ENCODE measurements around the gene LPCAT1.

- no peak for TF ChIP-seq EZH2 (IDR thresholded peaks at IDR 0.05; ENCODE audit: borderline replicate concordance, control insufficient read depth, low read depth, low read length)
- TF ChIP-seq ZBTB4 (CRISPR knock-in tag; IDR thresholded peaks at IDR 0.05): no peak
- no peak for TF ChIP-seq ZBTB11 (CRISPR knock-in tag; IDR thresholded peaks at IDR 0.05)
- TF ChIP-seq, protein P1, sequence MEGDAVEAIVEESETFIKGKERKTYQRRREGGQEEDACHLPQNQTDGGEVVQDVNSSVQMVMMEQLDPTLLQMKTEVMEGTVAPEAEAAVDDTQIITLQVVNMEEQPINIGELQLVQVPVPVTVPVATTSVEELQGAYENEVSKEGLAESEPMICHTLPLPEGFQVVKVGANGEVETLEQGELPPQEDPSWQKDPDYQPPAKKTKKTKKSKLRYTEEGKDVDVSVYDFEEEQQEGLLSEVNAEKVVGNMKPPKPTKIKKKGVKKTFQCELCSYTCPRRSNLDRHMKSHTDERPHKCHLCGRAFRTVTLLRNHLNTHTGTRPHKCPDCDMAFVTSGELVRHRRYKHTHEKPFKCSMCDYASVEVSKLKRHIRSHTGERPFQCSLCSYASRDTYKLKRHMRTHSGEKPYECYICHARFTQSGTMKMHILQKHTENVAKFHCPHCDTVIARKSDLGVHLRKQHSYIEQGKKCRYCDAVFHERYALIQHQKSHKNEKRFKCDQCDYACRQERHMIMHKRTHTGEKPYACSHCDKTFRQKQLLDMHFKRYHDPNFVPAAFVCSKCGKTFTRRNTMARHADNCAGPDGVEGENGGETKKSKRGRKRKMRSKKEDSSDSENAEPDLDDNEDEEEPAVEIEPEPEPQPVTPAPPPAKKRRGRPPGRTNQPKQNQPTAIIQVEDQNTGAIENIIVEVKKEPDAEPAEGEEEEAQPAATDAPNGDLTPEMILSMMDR (IDR thresholded peaks at IDR 0.05 in 2 of 3, conservative IDR thresholded peaks at IDR 0.05 in 1 of 3; ENCODE audit: control insufficient read depth in 2 of 3, extremely low read depth in 1 of 3, insufficient read depth in 1 of 3, low read depth in 3 of 3, low read length in 3 of 3): no peak
- TF ChIP-seq ESRRA (IDR thresholded peaks at IDR 0.05; ENCODE audit: low read length): no peak
- TF ChIP-seq POLR2AphosphoS5 (IDR thresholded peaks at IDR 0.05; ENCODE audit: low read length): no peak
- TF ChIP-seq E2F4 (IDR thresholded peaks at IDR 0.05; ENCODE audit: low read depth, low read length): no peak
- no peak for TF ChIP-seq MXI1 (IDR thresholded peaks at IDR 0.05; ENCODE audit: low read depth, low read length)
- no peak for TF ChIP-seq RAD21 (IDR thresholded peaks at IDR 0.05; ENCODE audit: insufficient read depth, low read depth, low read length)
- TF ChIP-seq NFYA (IDR thresholded peaks at IDR 0.05; ENCODE audit: borderline replicate concordance, low read depth, low read length): no peak
Measured at GRCh38 chr5:1501372-1502045, 22.3 kb downstream of the LPCAT1 start.
